ENCODE data around the gene AOC2. TPM values are rescaled to one million over a fixed set of nuclear protein-coding genes. Genes with fewer than 3 reads are reported as not detected.

The AOC2 gene
- total and polyA plus RNA-seq, 2 of the 13 experiments (the other 11 are each of a cell fraction or from before 2014, with no cell fraction given): 1.2 to 3.3 TPM

GRCh38 chr17:42894283-42895184 lies 50.2 kb downstream of the AOC2 start (continued):
- TF ChIP-seq CTCF (CRISPR knock-in tag; IDR thresholded peaks at IDR 0.05) (no peak), FOSL1 (CRISPR knock-in tag; IDR thresholded peaks at IDR 0.05; ENCODE audit: borderline replicate concordance) (no peak), TGIF2 (CRISPR knock-in tag; IDR thresholded peaks at IDR 0.05) (peak; percentile 75), SRY (CRISPR knock-in tag; IDR thresholded peaks at IDR 0.05) (no peak), WIZ (CRISPR knock-in tag; IDR thresholded peaks at IDR 0.05) (no peak), ZNF101 (CRISPR knock-in tag; IDR thresholded peaks at IDR 0.05; ENCODE audit: borderline replicate concordance, low read depth) (no peak), HINFP (CRISPR knock-in tag; IDR thresholded peaks at IDR 0.05; ENCODE audit: low read depth) (0 out of 2 replicates have a peak, but pooled peaks have one; percentile 53), TMF1 (CRISPR knock-in tag; IDR thresholded peaks at IDR 0.05; ENCODE audit: low read depth) (peak; percentile 88), ERF (CRISPR knock-in tag; IDR thresholded peaks at IDR 0.05) (peak; percentile 92), BRD4 (CRISPR knock-in tag; IDR thresholded peaks at IDR 0.05) (no peak), ZNF816 (CRISPR knock-in tag; IDR thresholded peaks at IDR 0.05; ENCODE audit: borderline replicate concordance) (no peak), ZNF609 (CRISPR knock-in tag; IDR thresholded peaks at IDR 0.05; ENCODE audit: borderline replicate concordance) (peak; percentile 91), RFXAP (CRISPR knock-in tag; IDR thresholded peaks at IDR 0.05; ENCODE audit: borderline replicate concordance) (0 out of 2 replicates have a peak, but pooled peaks have one; percentile 45), MNT (IDR thresholded peaks at IDR 0.05) (peak; percentile 62), ZNF276 (CRISPR knock-in tag; IDR thresholded peaks at IDR 0.05; ENCODE audit: low read depth) (peak; percentile 27; the same call in 1 of the 2 replicates), ZSCAN9 (CRISPR knock-in tag; IDR thresholded peaks at IDR 0.05; ENCODE audit: borderline replicate concordance) (peak; percentile 71; the same call in 1 of the 2 replicates), BCL6 (CRISPR knock-in tag; IDR thresholded peaks at IDR 0.05) (peak; percentile 78)

All from HepG2 (cell line).